Measurements from ENCODE around the gene LTBP3. TPM values are rescaled to one million over a fixed set of nuclear protein-coding genes. Genes with fewer than 3 reads are reported as not detected.

Gene LTBP3
- total and polyA plus RNA-seq, 9 of the 15 experiments (the other 6 are each of a cell fraction or from before 2014, with no cell fraction given) = 0.06 to 20.5 (median 4.8) TPM

DNA sequence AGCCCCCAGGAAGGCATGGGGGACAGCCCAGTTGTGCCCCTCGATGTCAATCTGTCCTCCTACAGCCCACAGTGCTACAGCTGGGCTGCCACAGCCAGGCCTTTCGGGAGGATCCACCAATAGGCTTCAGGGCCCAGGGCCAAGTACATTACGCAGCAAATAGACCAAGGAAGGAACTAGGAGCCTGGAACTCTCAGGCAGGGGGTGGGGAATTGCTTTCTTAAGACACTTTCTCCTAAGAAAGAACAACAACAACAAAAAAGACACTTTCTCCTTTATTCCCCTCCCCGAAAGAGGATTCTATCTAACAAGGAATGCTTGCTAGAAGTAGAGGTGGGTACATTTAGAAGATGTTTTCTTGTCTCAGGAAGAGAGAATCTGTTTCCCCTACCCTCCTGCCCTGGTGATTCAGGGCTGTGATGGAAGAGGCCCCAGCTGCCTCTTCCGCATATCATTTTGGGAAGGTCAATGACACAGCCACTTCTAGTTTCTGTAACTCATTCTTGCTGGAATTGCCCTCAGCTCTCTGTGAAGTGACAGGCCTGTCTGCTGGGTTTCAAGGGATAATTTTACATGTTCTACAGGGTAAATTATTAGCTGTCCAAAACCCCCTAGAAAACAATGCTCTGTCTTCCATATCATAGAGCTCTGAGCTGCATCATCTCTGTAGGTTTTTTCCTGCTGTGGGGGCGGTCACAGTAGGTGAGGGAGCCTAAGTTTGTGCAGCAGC is 65.4 kb downstream of the LTBP3 start (continued):
- TF ChIP-seq ASH1L (IDR thresholded peaks at IDR 0.05; ENCODE audit: borderline replicate concordance, low read depth, partially characterized antibody) (peak; percentile 70), TAF7 (tag; IDR thresholded peaks at IDR 0.05) (no peak; the same call in 1 of the 2 replicates), HNRNPUL1 (IDR thresholded peaks at IDR 0.05; ENCODE audit: low read length) (no peak), ZNF253 (CRISPR knock-in tag; conservative IDR thresholded peaks at IDR 0.05) (no peak), POLR2A (conservative IDR thresholded peaks at IDR 0.05) (no peak; the same call in none of the 2 replicates), ZNF41 (CRISPR knock-in tag; conservative IDR thresholded peaks at IDR 0.05) (no peak), ZNF212 (CRISPR knock-in tag; IDR thresholded peaks at IDR 0.05) (0 out of 2 replicates have a peak, but pooled peaks have one; percentile 22), BDP1 (IDR thresholded peaks at IDR 0.05; ENCODE audit: insufficient read depth, insufficient read length) (no peak), CSDE1 (IDR thresholded peaks at IDR 0.05) (no peak), RHOXF2B (CRISPR knock-in tag; conservative IDR thresholded peaks at IDR 0.05) (no peak), ZNF384 (IDR thresholded peaks at IDR 0.05; ENCODE audit: low read depth, low read length) (no peak), MEIS2 (IDR thresholded peaks at IDR 0.05; ENCODE audit: partially characterized antibody) (peak; percentile 27), ZNF140 (CRISPR knock-in tag; IDR thresholded peaks at IDR 0.05) (no peak), CBFA2T3 (IDR thresholded peaks at IDR 0.05) (no peak), SOX6 (IDR thresholded peaks at IDR 0.05) (peak; percentile 36; the same call in 1 of the 2 replicates), CREB1 (IDR thresholded peaks at IDR 0.05) (no peak), CREB1 (CRISPR knock-in tag; IDR thresholded peaks at IDR 0.05) (no peak)
- TF ChIP-seq, protein P1, sequence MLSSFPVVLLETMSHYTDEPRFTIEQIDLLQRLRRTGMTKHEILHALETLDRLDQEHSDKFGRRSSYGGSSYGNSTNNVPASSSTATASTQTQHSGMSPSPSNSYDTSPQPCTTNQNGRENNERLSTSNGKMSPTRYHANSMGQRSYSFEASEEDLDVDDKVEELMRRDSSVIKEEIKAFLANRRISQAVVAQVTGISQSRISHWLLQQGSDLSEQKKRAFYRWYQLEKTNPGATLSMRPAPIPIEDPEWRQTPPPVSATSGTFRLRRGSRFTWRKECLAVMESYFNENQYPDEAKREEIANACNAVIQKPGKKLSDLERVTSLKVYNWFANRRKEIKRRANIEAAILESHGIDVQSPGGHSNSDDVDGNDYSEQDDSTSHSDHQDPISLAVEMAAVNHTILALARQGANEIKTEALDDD (IDR thresholded peaks at IDR 0.05) = no peak
- TF ChIP-seq, protein P2, sequence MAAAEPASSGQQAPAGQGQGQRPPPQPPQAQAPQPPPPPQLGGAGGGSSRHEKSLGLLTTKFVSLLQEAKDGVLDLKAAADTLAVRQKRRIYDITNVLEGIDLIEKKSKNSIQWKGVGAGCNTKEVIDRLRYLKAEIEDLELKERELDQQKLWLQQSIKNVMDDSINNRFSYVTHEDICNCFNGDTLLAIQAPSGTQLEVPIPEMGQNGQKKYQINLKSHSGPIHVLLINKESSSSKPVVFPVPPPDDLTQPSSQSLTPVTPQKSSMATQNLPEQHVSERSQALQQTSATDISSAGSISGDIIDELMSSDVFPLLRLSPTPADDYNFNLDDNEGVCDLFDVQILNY (CRISPR knock-in tag; IDR thresholded peaks at IDR 0.05) = no peak
- TF ChIP-seq, protein P3, sequence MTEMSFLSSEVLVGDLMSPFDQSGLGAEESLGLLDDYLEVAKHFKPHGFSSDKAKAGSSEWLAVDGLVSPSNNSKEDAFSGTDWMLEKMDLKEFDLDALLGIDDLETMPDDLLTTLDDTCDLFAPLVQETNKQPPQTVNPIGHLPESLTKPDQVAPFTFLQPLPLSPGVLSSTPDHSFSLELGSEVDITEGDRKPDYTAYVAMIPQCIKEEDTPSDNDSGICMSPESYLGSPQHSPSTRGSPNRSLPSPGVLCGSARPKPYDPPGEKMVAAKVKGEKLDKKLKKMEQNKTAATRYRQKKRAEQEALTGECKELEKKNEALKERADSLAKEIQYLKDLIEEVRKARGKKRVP (CRISPR knock-in tag; IDR thresholded peaks at IDR 0.05) = no peak
- TF ChIP-seq, protein P4, sequence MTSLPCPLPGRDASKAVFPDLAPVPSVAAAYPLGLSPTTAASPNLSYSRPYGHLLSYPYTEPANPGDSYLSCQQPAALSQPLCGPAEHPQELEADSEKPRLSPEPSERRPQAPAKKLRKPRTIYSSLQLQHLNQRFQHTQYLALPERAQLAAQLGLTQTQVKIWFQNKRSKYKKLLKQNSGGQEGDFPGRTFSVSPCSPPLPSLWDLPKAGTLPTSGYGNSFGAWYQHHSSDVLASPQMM (CRISPR knock-in tag; IDR thresholded peaks at IDR 0.05) = no peak
- TF ChIP-seq, protein P5, sequence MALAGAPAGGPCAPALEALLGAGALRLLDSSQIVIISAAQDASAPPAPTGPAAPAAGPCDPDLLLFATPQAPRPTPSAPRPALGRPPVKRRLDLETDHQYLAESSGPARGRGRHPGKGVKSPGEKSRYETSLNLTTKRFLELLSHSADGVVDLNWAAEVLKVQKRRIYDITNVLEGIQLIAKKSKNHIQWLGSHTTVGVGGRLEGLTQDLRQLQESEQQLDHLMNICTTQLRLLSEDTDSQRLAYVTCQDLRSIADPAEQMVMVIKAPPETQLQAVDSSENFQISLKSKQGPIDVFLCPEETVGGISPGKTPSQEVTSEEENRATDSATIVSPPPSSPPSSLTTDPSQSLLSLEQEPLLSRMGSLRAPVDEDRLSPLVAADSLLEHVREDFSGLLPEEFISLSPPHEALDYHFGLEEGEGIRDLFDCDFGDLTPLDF (CRISPR knock-in tag; IDR thresholded peaks at IDR 0.05) = peak; percentile 26; the same call in 1 of the 2 replicates
- TF ChIP-seq, protein P6, sequence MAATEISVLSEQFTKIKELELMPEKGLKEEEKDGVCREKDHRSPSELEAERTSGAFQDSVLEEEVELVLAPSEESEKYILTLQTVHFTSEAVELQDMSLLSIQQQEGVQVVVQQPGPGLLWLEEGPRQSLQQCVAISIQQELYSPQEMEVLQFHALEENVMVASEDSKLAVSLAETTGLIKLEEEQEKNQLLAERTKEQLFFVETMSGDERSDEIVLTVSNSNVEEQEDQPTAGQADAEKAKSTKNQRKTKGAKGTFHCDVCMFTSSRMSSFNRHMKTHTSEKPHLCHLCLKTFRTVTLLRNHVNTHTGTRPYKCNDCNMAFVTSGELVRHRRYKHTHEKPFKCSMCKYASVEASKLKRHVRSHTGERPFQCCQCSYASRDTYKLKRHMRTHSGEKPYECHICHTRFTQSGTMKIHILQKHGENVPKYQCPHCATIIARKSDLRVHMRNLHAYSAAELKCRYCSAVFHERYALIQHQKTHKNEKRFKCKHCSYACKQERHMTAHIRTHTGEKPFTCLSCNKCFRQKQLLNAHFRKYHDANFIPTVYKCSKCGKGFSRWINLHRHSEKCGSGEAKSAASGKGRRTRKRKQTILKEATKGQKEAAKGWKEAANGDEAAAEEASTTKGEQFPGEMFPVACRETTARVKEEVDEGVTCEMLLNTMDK (IDR thresholded peaks at IDR 0.05; ENCODE audit: borderline replicate concordance, insufficient read depth, low read depth, low read length, poor library complexity, severe bottlenecking) = no peak
